GM18526 (cell line): ENCODE measurements around the gene ENTHD1.

Experiments used
- POLR2A ChIP-seq: IDR thresholded peaks from 3 replicates; pipeline ENCODE4 v1.6.1; 2011; ENCODE audit not compliant: insufficient read length; ENCODE audit errors: extremely low read depth

Gene ENTHD1

GRCh38 chr22:39908737-39909136, 15.2 kb upstream of the ENTHD1 start:
- no peak for TF ChIP-seq POLR2A

- TF ChIP-seq POLR2A: no peak
Measured at GRCh38 chr22:39908136-39908535, 14.6 kb upstream of the ENTHD1 start.

- no peak for TF ChIP-seq POLR2A
Measured at GRCh38 chr22:39907605-39908097, 14.1 kb upstream of the ENTHD1 start.

DNA sequence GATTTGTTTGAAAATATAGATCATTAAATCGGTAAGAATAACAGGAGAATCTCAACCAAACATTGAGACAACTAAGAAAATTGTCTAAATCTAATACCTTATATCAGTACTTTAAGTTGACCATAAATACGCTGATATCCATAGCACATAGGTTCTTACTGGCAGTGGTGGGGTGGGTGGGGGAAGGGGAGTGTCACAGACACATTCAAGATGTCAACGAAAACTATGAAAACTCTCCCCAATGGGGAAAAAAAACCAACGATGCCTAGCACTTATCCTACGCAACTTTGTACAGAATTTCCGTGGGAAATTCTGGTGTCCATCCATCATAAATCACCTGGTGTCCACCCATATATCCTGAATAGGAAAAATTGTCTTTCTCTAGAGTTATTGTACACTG, 13.5 kb upstream of the ENTHD1 start:
- no peak for TF ChIP-seq POLR2A

DNA sequence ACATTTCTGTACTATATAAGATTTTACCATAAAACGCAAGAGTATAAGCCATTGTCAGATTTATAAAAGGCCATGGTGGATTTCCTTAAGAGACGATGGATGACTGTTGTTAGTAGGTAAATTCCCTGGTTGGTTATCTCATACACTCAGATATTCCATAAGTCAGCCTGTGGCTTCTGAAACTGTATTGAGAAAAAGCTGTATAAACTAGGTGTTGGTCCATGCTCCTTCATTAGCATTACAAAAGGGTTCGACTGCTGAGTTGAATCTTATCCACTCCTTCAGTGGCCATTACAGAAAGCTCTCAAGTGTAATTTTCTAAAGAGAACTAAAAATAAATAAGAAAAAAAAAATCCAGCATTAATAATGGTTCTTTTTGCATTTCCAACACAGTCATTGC, 12.6 kb upstream of the ENTHD1 start:
- no peak for TF ChIP-seq POLR2A

DNA sequence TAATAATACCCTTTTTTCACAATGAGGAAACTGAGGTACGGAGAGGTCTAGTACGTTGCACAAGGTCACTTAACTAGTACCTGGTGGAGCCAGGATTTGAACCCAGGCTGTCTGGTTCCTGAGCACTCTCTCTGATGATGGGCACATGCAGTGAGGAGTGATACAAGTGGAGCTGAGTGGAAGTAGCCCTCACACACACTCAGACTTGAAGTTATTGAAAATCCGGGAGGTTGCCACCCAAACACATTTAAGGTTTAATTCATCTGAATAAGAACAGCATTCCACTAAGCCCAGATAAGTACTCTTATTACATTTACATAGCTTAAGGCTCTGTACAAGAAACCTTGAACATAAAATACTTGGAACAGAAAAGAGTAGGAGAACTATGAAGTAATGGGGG, 12.1 kb upstream of the ENTHD1 start:
- no peak for TF ChIP-seq POLR2A

DNA sequence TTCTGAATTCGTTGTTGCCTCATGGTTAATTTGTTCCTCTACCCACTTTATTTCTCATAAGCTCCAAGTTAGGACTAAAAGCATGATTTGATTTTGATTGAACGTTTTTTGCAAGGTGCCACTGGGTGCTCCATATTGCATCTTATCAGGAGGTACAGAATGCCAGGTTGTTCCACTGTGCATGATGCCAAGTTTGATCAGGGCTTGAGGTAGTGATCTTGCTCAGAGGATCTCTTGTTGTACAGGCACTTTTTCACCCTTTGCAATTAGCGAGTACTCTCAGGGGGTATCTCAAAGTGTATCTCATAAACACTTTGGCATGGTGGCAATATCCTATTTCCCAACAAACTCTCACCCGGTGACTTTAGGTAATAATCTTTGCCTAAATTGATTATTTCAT, 11.3 kb upstream of the ENTHD1 start:
- no peak for TF ChIP-seq POLR2A

DNA sequence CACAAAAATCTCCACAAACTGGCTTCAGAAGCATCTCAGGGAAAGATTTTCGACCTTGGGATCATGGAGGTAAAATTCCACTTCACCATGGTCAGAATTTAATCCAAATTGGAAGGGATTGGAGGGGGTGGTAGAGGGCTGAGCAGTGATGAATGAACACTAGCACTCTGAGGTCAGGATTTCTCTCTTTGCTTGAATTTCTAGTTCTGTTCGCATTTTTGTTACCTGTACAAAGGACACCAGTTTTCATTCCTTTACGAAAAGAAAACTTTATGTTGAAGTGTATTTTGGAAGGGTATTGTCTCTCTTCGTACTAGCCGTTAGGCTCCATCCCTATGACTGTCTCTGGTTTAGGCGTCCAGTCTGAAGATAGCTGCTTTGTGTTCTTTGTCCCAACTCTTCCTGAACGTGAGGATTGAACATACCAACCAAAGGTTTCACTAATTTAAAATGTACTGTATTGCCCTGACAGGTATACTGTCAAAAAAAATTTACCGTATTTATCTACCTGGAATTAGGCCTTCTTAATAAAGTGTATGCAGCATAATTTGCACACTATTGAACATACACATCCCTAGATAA, 8.1 kb upstream of the ENTHD1 start:
- no peak for TF ChIP-seq POLR2A

- TF ChIP-seq POLR2A: no peak
Measured at GRCh38 chr22:39900306-39901227, 7.0 kb upstream of the ENTHD1 start, which contains the start of gene GRAP2. GRAP2 (plus strand) TSS chr22:39901084; CDS start chr22:39947107, 46,023 bp downstream.

GRCh38 chr22:39898997-39899396, 5.4 kb upstream of the ENTHD1 start:
- TF ChIP-seq POLR2A: no peak

GRCh38 chr22:39897841-39898240, 4.3 kb upstream of the ENTHD1 start:
- TF ChIP-seq POLR2A: no peak

- no peak for TF ChIP-seq POLR2A
Measured at GRCh38 chr22:39896313-39896996, 2.9 kb upstream of the ENTHD1 start.

DNA sequence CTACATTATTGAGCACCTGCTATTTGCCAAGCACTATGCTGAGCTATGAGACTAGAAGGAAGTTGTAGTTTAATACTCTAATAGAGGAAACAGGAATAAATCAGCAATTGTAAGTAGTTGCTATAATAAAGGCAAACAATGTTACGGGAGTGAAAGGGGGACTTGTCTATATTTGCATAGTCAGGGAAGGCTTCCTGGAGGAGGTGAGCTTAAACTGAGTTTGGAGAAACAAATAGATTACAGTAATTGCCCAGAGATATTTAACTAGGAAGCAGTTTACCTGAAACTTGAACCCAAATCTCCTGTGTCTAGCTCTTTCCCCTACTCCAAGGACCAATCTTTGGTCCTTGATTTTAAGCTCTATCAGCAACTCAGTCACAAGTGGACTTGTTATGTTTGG, 2.1 kb upstream of the ENTHD1 start:
- TF ChIP-seq POLR2A: no peak

DNA sequence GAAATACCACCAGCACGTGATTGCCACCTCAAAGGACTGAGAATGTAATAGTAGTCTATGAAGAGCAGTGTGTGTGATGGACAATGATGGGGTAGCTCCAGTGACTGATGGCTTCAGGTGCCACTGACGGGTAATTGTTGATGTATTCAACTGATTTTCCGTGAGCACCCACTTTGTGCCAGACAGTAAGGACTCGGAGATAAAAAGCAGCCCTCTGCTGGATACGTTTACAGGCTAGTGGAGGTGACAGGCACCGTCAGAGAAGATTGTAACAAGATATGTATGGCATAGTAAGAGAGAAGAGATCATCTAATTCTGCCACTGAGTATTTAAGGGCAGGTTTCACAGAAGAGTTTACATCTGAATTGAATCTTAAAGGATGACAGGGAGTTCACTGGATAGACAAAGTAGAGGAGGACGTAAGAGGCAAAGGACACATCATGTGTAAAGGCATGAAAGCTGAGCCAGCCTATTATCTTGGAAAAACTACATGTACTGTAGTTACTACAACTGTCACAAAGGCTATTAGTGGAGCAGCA, 1.1 kb upstream of the ENTHD1 start:
- TF ChIP-seq POLR2A: no peak

GRCh38 chr22:39883057-39883456, 10.5 kb downstream of the ENTHD1 start:
- no peak for TF ChIP-seq POLR2A
